Measurements from ENCODE around the gene RAF1. TPM values are rescaled to one million over a fixed set of nuclear protein-coding genes. Genes with fewer than 3 reads are reported as not detected.

RAF1 gene
- total and polyA plus RNA-seq, 9 of the 15 experiments (the other 6 are each of a cell fraction or from before 2014, with no cell fraction given), result 28.0 to 183 (median 85.6) TPM

DNA sequence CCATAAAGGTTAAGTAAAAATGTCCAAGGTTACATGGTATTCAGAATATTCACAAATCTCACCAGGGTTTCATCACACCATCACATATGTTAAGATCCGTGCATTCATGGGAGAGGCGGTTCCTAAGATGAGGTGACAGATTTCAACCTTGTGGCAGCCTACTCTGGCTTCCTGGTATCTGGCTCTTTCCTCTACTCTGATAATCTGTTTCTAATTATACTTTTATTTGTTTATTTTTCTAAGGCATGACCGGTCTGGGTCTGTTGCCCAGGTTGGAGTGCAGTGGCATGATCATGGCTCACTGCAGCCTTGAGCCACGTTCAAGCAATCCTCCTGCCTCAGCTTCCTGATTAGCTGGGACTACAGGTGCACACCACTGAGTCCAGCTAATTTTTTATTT, 34.4 kb downstream of the RAF1 start (continued):
- TF ChIP-seq ELK3 (CRISPR knock-in tag; IDR thresholded peaks at IDR 0.05) (no peak), ZFX (CRISPR knock-in tag; IDR thresholded peaks at IDR 0.05) (no peak), MXD1 (CRISPR knock-in tag; IDR thresholded peaks at IDR 0.05; ENCODE audit: borderline replicate concordance, poor library complexity, severe bottlenecking) (no peak), SRSF1 (IDR thresholded peaks at IDR 0.05; ENCODE audit: low read depth, low read length) (no peak), ZNF347 (CRISPR knock-in tag; IDR thresholded peaks at IDR 0.05; ENCODE audit: low read depth) (no peak), NFATC3 (IDR thresholded peaks at IDR 0.05) (no peak), IFI16 (CRISPR knock-in tag; IDR thresholded peaks at IDR 0.05) (no peak), RCOR1 (IDR thresholded peaks at IDR 0.05; ENCODE audit: borderline replicate concordance in 1 of 2, low read depth in 2 of 2, low read length in 2 of 2) (peak in 1 of 2 experiments; percentile 4; a peak in 1 of 4 replicates), GTF2A2 (tag; IDR thresholded peaks at IDR 0.05) (no peak), PHTF2 (CRISPR knock-in tag; IDR thresholded peaks at IDR 0.05) (no peak), HSF4 (CRISPR knock-in tag; IDR thresholded peaks at IDR 0.05; ENCODE audit: borderline replicate concordance) (no peak), ZNF589 (CRISPR knock-in tag; IDR thresholded peaks at IDR 0.05; ENCODE audit: low read depth) (0 out of 2 replicates have a peak, but pooled peaks have one; percentile 26), ARID1B (IDR thresholded peaks at IDR 0.05) (0 out of 2 replicates have a peak, but pooled peaks have one; percentile 13), MCM7 (IDR thresholded peaks at IDR 0.05) (no peak), ETV1 (tag; conservative IDR thresholded peaks at IDR 0.05; ENCODE audit: low read depth) (no peak)
- TF ChIP-seq, protein P1, sequence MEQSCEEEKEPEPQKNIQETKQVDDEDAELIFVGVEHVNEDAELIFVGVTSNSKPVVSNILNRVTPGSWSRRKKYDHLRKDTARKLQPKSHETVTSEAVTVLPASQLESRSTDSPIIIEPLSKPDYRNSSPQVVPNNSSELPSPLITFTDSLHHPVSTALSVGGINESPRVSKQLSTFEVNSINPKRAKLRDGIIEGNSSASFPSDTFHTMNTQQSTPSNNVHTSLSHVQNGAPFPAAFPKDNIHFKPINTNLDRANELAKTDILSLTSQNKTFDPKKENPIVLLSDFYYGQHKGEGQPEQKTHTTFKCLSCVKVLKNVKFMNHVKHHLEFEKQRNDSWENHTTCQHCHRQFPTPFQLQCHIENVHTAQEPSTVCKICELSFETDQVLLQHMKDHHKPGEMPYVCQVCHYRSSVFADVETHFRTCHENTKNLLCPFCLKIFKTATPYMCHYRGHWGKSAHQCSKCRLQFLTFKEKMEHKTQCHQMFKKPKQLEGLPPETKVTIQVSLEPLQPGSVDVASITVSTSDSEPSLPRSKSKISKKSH (CRISPR knock-in tag; IDR thresholded peaks at IDR 0.05), result no peak
- TF ChIP-seq, protein P2, sequence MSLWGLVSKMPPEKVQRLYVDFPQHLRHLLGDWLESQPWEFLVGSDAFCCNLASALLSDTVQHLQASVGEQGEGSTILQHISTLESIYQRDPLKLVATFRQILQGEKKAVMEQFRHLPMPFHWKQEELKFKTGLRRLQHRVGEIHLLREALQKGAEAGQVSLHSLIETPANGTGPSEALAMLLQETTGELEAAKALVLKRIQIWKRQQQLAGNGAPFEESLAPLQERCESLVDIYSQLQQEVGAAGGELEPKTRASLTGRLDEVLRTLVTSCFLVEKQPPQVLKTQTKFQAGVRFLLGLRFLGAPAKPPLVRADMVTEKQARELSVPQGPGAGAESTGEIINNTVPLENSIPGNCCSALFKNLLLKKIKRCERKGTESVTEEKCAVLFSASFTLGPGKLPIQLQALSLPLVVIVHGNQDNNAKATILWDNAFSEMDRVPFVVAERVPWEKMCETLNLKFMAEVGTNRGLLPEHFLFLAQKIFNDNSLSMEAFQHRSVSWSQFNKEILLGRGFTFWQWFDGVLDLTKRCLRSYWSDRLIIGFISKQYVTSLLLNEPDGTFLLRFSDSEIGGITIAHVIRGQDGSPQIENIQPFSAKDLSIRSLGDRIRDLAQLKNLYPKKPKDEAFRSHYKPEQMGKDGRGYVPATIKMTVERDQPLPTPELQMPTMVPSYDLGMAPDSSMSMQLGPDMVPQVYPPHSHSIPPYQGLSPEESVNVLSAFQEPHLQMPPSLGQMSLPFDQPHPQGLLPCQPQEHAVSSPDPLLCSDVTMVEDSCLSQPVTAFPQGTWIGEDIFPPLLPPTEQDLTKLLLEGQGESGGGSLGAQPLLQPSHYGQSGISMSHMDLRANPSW (CRISPR knock-in tag; IDR thresholded peaks at IDR 0.05), result no peak
- TF ChIP-seq, protein P3, sequence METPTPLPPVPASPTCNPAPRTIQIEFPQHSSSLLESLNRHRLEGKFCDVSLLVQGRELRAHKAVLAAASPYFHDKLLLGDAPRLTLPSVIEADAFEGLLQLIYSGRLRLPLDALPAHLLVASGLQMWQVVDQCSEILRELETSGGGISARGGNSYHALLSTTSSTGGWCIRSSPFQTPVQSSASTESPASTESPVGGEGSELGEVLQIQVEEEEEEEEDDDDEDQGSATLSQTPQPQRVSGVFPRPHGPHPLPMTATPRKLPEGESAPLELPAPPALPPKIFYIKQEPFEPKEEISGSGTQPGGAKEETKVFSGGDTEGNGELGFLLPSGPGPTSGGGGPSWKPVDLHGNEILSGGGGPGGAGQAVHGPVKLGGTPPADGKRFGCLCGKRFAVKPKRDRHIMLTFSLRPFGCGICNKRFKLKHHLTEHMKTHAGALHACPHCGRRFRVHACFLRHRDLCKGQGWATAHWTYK (CRISPR knock-in tag; IDR thresholded peaks at IDR 0.05), result no peak

All from K562 (cell line).